NCI-H748 treated with DMSO at 0.1 percent for 48 hours (cell line): Measurements from ENCODE around the gene PTPRN2.
"Not testable (repeated sequence)": the region's sequence is repeated elsewhere in the genome, so short reads cannot be mapped to it uniquely, and the experiment has no call there.

Experiments
- DNase-seq: peaks from one replicate; lab custom pipeline; 2025; lab: John Stamatoyannopoulos, UW

PTPRN2 gene

DNA sequence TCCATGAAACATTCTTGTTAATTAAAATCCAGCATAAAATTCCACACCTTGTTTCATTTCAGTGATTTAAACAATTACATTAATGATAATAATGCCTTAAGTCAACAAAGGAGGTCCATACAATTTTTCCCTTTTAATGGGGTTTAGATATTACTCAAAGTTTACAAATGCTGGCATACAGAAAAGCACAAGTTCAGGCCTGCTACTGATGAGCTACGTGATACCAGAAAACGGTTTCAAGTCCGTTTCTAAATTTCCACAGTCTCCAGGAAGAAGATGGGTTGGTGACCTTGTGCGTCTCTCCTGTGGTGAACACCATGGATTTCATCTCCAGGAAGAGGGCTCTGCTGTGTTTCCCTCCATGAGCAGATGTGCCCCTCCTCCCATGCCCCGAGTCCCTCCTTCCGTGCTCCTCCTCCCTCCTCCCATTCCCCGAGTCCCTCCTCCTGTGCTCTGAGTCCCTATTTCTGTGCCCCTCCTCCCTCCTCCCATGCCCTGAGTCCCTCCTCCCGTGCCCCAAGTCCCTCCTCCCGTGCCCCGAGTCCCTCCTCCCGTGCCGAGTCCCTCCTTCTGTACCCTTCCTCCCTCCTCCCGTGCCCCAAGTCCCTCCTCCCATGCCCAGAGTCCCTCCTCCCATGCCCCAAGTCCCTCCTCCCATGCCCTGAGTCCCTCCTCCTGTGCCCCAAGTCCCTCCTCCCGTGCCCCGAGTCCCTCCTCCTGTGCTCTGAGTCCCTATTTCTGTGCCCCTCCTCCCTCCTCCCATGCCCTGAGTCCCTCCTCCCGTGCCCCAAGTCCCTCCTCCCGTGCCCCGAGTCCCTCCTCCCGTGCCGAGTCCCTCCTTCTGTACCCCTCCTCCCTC is 201.9 kb downstream of the PTPRN2 start:
- not testable (repeated sequence) for DNase-seq

DNA sequence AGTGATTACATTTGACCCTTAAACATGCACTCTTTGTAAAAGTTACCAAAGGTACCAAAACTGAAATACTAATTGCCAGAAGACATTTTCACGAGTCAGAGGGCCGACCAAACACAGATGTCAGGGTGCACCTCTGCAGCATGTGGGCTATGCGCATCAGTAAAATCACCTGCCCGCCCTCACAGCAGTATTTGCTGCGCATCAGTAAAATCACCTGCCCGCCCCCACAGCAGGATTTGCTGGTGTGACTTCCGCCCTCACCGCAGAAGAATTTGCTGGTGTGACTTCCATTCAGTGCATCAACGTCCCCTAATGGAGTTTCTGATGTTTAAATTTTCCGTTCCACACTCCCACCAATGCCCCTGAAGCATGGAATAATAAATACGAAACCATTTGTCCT is 202.9 kb downstream of the PTPRN2 start:
- DNase-seq: no peak

GRCh38 chr7:158383665-158384064 is 204.0 kb downstream of the PTPRN2 start:
- DNase-seq: no peak

DNA sequence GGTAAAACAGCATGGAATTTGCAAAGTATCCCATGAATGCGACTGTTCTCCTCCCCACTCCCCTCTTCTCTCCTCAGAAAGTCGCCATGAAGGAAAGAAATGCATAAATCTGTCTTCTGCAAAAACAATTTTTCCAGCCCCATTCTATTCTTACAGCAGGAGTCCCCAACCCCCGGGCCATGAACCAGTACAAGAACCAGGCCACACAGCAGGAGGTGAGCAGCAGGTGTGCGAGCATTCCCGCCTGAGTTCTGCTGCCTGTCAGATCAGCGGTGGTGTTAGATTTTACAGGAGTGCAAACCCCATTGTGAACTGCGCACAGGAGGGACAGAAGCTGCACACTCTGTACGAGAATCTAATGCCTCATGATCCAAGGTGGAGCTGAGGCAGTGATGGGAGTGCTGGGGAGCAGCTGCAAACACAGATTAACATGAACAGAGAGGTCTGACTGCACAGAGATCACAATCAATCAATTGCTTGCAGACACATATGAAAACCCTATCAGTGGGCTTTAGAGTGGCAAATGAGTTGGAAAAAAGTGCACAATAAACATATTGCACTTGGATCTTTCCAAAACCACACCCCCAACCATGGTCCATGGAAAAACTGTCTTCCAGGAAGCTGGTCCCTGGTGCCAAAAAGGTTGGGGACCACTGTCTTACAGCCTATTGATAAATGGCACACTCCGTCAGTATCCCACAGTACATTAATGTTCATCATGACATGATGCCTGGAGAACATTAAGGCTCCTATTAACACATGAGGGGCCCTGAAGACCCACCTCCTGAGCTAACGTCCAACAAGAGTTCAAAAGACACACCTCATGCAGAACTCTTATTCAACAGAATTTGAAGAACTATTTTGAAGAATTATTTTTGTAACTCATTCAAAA is 205.0 kb downstream of the PTPRN2 start:
- no peak for DNase-seq

DNA sequence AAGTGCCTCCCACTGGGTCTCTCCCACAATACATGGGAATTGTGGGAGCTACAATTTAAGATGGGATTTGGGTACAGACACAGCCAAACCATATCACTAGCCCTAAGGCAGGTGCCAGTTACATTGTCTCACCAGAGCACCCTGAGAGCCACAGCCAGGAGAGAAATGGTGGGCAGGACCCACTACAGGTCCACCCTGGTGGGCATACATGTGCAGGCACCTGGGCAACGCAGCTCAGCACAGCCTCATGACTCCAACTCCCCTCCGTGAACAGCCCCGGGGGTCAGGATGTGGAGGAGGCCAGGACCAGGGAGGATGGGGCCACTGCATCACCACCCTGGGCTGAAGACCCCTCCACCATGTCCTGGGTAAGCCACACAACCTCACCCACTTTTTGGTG is 205.7 kb downstream of the PTPRN2 start:
- no peak for DNase-seq

DNA sequence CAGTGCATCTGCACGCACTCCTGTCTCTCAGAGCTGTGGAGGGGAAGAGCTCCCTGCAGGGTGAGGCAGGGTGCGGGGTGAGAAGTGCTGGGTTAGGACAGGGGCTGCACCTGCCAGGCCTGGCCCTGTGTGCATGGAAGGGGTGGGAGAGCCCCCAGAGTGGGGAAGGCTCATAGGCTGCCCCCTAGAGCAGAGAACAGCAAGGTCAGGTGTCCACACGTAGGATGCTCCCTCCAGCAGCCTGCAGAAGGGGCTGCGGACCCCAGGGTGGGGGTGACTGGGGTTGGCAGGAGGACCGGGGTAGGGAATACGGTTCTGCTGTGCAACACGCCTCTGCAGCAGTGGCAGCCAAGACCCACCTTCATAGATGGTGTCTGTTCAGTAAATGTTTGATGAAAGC is 208.6 kb downstream of the PTPRN2 start:
- DNase-seq: no peak

GRCh38 chr7:158377800-158378623 is 209.6 kb downstream of the PTPRN2 start:
- DNase-seq: no peak

GRCh38 chr7:158376839-158377186 is 210.8 kb downstream of the PTPRN2 start:
- not testable (repeated sequence) for DNase-seq

GRCh38 chr7:158376146-158376838 is 211.3 kb downstream of the PTPRN2 start:
- not testable (repeated sequence) for DNase-seq

- DNase-seq: no peak
These were observed 212.6 kb downstream of the PTPRN2 start for GRCh38 chr7:158375034-158375433.

DNA sequence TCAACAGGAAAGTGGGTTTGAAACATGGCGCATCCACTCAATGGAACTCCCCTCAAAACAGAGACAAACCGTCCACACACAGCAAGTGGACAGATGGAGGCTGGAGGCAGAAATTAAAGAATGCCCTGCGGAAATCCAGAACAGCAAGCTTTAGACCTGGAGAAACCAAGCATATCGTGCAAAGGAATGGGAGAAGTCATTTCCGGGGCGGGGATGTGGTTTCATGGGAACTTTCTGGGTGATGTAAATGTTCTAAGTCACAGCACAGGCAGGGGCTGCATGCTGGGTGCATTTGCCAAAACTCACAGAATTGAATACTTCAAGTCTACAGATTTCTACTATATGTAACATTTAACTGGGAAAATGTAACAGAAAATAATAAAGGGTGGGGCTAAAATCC is 213.0 kb downstream of the PTPRN2 start:
- no peak for DNase-seq

- no peak for DNase-seq
These were observed 213.5 kb downstream of the PTPRN2 start for GRCh38 chr7:158374146-158374545.

GRCh38 chr7:158373476-158374133 is 214.0 kb downstream of the PTPRN2 start:
- no peak for DNase-seq

DNA sequence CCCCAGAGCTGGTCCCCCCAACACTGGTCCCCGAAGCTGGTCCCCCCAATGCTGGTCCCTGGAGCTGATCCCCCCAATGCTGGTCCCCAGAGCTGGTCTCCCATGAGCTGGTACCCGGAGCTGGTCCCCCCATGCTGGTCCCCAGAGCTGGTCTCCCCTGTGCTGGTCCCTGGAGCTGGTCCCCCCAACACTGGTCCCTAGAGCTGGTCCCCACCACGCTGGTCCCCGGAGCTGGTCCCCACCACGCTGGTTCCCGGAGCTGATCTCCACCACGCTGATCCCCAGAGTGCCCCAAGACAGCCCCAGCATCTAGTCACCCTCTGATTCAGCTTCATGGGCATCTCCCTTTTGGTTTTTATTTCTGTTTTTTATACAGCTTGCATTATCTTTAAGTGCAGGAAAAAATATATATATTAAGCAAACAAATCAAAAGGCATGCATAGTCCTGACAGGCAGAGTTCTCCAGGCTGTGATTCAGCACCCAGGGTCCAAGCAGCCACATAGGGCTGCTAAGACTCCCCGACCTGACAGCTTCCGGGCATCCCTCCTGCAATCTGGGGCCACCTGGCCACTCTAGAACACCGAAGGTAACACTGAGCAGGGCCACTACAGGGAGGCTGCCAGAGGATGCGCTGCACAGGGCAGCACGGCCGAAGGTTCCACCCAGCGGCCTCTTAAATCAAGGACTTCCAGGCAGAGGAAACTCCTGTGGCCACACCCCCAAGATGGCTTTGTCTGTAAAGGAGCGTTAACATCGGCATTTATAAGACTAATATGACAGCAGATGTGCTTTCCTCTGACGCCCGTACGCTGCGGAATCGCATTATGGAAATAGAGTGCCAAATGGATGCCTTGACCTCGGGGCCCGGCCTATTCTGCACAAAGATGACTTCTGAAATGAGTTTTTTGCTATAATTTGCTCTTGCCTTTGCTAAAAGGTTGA is 215.0 kb downstream of the PTPRN2 start:
- no peak for DNase-seq

GRCh38 chr7:158371856-158372255 is 215.8 kb downstream of the PTPRN2 start:
- DNase-seq: no peak

GRCh38 chr7:158369866-158370265 is 217.8 kb downstream of the PTPRN2 start:
- no peak for DNase-seq

- DNase-seq: no peak
These were observed 218.3 kb downstream of the PTPRN2 start for GRCh38 chr7:158369290-158369689.

DNA sequence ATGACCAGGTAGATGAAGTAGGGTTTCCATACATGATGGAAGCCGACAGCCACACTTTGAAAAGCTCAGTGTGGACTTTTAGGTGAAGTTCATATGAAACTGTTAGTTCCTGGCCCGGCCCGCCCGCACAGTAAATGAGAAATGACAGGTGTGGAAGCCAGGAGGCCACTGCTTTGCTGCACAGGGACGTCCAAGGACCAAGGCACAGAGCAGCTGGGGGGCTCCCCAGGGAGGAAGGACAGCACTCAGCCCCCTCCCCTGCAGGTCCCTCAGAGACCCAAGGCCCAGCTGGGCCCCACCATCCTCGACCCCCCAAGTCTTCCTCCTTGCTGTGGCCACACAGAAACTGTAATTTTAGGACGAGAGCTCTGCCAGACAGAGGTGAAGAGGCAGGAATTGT is 219.2 kb downstream of the PTPRN2 start:
- no peak for DNase-seq

- no peak for DNase-seq
These were observed 220.0 kb downstream of the PTPRN2 start for GRCh38 chr7:158367634-158367982.
